ENCODE measurements around the gene KHDC1L. TPM values are rescaled to one million over a fixed set of nuclear protein-coding genes. Genes with fewer than 3 reads are reported as not detected.

KHDC1L gene
- total and polyA plus RNA-seq, 2 of the 4 experiments (the other 2 are of a cell fraction): 0.18 to 0.68 TPM

GRCh38 chr6:73258721-73259120 is 33.4 kb upstream of the KHDC1L start:
- H2BK120ac ChIP-seq (ENCODE audit: low read depth, low read length): no peak overlapping the region
- in situ Hi-C loops (cut with MboI; ENCODE audit: low sequenced_read_pairs): no loop called here
- no peak overlapping the region for H3K4me3 ChIP-seq (ENCODE audit: insufficient read depth, low read depth, low read length)
- H3K23ac ChIP-seq (ENCODE audit: low read depth, low read length): no peak overlapping the region
- no peaks in the 10 kb centered on the region for H3K4me1 ChIP-seq (ENCODE audit: control insufficient read depth, insufficient read depth, low read length)
- no peak overlapping the region for H2BK15ac ChIP-seq (ENCODE audit: low read depth, low read length)
- no peak overlapping the region for H3K27ac ChIP-seq (ENCODE audit: insufficient read depth, low read length)
- WGBS, 2 experiments (ENCODE audit: extremely low coverage in 2 of 2, insufficient read length in 1 of 2): no CpG with 5 or more reads among the region's 1 CpG
- ChIA-PET CTCF (no interaction called here), POLR2A (ENCODE audit: unreplicated experiment) (no interaction called here)
- H4K8ac ChIP-seq (ENCODE audit: low read depth in 2 of 2, low read length in 2 of 2): no peak overlapping the region
- no peak overlapping the region for H3K56ac ChIP-seq (ENCODE audit: extremely low read depth, insufficient read depth, low read length)
- no peak overlapping the region for H3K18ac ChIP-seq (ENCODE audit: low read depth, low read length)
- dilution Hi-C loops (cut with HindIII; ENCODE audit: low sequenced_read_pairs, unreplicated experiment): no loop called here
- no peaks in the 10 kb centered on the region for H3K27me3 ChIP-seq (ENCODE audit: control insufficient read depth, insufficient read depth, low read length)
- H4K20me1 ChIP-seq (ENCODE audit: insufficient read depth, low read length): no peaks in the 10 kb centered on the region
- peaks cover 9% of the 10 kb centered on the region for H3K9me1 ChIP-seq (ENCODE audit: insufficient read depth, low read length)
- intact Hi-C loops (cut with micrococcal nuclease): no loop called here
- TF ChIP-seq MXI1 (IDR thresholded peaks at IDR 0.05; ENCODE audit: borderline replicate concordance, low read depth, low read length): no peak
- TF ChIP-seq BHLHE40 (IDR thresholded peaks at IDR 0.05; ENCODE audit: low read depth, low read length): no peak
- TF ChIP-seq, protein P1, sequence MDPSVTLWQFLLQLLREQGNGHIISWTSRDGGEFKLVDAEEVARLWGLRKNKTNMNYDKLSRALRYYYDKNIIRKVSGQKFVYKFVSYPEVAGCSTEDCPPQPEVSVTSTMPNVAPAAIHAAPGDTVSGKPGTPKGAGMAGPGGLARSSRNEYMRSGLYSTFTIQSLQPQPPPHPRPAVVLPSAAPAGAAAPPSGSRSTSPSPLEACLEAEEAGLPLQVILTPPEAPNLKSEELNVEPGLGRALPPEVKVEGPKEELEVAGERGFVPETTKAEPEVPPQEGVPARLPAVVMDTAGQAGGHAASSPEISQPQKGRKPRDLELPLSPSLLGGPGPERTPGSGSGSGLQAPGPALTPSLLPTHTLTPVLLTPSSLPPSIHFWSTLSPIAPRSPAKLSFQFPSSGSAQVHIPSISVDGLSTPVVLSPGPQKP (IDR thresholded peaks at IDR 0.05; ENCODE audit: borderline replicate concordance, low read depth, low read length): no peak
- TF ChIP-seq FOS (IDR thresholded peaks at IDR 0.05; ENCODE audit: low read depth, low read length): no peak
- TF ChIP-seq RAD21 (IDR thresholded peaks at IDR 0.05; ENCODE audit: low read length): no peak
- TF ChIP-seq CHD1 (IDR thresholded peaks at IDR 0.05; ENCODE audit: low read depth, low read length): no peak
- no peak for TF ChIP-seq CEBPB (IDR thresholded peaks at IDR 0.05; ENCODE audit: low read depth, low read length)
- TF ChIP-seq POLR2A (IDR thresholded peaks at IDR 0.05; ENCODE audit: low read depth, low read length): no peak
- TF ChIP-seq USF2 (IDR thresholded peaks at IDR 0.05; ENCODE audit: low read depth, low read length): no peak
- TF ChIP-seq RFX5 (IDR thresholded peaks at IDR 0.05; ENCODE audit: low read depth, low read length): no peak
- TF ChIP-seq CTCF (conservative IDR thresholded peaks at IDR 0.05; ENCODE audit: low read depth, low read length): no peak
- no peak for TF ChIP-seq RCOR1 (IDR thresholded peaks at IDR 0.05; ENCODE audit: insufficient replicate concordance, low read length)
- TF ChIP-seq NFE2L2 (IDR thresholded peaks at IDR 0.05; ENCODE audit: low read depth, low read length): no peak
- BruUV-seq (replicated peaks): no TSS peak
- no peaks in the 10 kb centered on the region for H3K36me3 ChIP-seq (ENCODE audit: control insufficient read depth, insufficient read depth, low read length)
- H2AK9ac ChIP-seq (replicated peaks; ENCODE audit: low read depth, low read length, poor library complexity): no peak overlapping the region
- no peak overlapping the region for H2AK5ac ChIP-seq (ENCODE audit: low read depth, low read length)
- no peak overlapping the region for H2BK5ac ChIP-seq (ENCODE audit: low read depth, low read length, poor library complexity, severe bottlenecking)
- no peak overlapping the region for H4K5ac ChIP-seq (ENCODE audit: low read depth, low read length)
- H3K4ac ChIP-seq (ENCODE audit: low read depth, low read length): no peak overlapping the region
- no peaks in the 10 kb centered on the region for H3K9me3 ChIP-seq (ENCODE audit: control insufficient read depth, insufficient read depth, low read length)
- no peak overlapping the region for H2BK20ac ChIP-seq (ENCODE audit: low read depth, low read length)
- DNase-seq (no peak), ATAC-seq (ENCODE audit: low read depth) (no peak)
- no peak overlapping the region for H2AFZ ChIP-seq (replicated peaks; ENCODE audit: low read length, poor library complexity)
- H4K91ac ChIP-seq (ENCODE audit: insufficient read depth, low read depth, low read length): no peak overlapping the region
- H3K4me2 ChIP-seq (ENCODE audit: low read depth, low read length): no peak overlapping the region
- H3K14ac ChIP-seq (replicated peaks; ENCODE audit: low read depth, low read length): no peak overlapping the region
- peaks cover 5 to 9% of the 10 kb centered on the region in 2 experiments; a peak in 3 of 4 replicates for H3K79me1 ChIP-seq (ENCODE audit: low read depth in 1 of 2, low read length in 2 of 2)
- H3K9ac ChIP-seq (ENCODE audit: low read depth, low read length): no peak overlapping the region

Data from IMR-90 (cell line).